T-helper 1 cell treated with Interleukin-12 subunit alpha and Interleukin-12 subunit beta and Interleukin-4 antibody, amounts not matched to agents 30 μg/mL and 1 μg/mL, for 36 hours (primary cell): Measurements from ENCODE around the gene S100A3.
A peak's percentile ranks its signal among the peaks of the same experiment; 100 is the strongest.
"Not testable (repeated sequence)": the region's sequence is repeated elsewhere in the genome, so short reads cannot be mapped to it uniquely, and the experiment has no call there.

ENCODE experiments used
- H3K27ac Mint-ChIP-seq: one replicate; pipeline ENCODE4 v1.8.0; 2021; ENCODE audit warnings: mild to moderate bottlenecking, mixed read lengths
- H3K27me3 Mint-ChIP-seq: one replicate; pipeline ENCODE4 v1.8.0; 2021; ENCODE audit warnings: low read depth, mixed read lengths
- H3K36me3 Mint-ChIP-seq: one replicate; pipeline ENCODE4 v1.8.0; 2021; ENCODE audit warnings: low read depth, mixed read lengths
- H3K4me1 Mint-ChIP-seq: one replicate; pipeline ENCODE4 v1.8.0; 2021; ENCODE audit warnings: low read depth, mixed read lengths
- H3K4me3 Mint-ChIP-seq: one replicate; pipeline ENCODE4 v1.8.0; 2021; ENCODE audit warnings: mild to moderate bottlenecking, moderate library complexity, mixed read lengths
- H3K9me3 Mint-ChIP-seq: one replicate; pipeline ENCODE4 v1.8.0; 2021; ENCODE audit warnings: mixed read lengths

S100A3 gene

DNA sequence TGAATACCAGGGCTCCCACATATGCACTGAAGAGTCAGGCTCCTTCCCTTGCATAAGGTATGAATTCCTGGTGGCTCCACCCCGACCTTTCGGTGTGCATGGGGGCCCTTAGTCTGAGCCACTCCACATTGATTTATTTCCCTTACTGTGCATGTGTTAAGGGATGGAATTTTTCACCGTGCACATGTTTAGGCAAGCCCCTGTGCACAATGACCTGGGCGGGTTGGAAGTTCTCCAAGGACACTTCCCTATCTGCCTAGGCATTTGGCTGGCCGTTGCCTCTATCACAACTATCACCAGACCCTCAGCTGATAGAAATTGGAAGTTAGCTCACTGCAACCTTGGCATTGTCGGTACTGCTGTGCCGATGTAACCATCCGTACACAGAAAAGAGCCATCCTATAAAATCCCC, 22.9 kb downstream of the S100A3 start:
- H3K4me1 Mint-ChIP-seq = peaks cover 15% of the 10 kb centered on the region
- H3K27ac Mint-ChIP-seq = no peak overlapping the region
- H3K27me3 Mint-ChIP-seq = no peaks in the 10 kb centered on the region
- no peaks in the 10 kb centered on the region for H3K9me3 Mint-ChIP-seq
- H3K4me3 Mint-ChIP-seq = no peak overlapping the region
- peaks cover 4% of the 10 kb centered on the region for H3K36me3 Mint-ChIP-seq

DNA sequence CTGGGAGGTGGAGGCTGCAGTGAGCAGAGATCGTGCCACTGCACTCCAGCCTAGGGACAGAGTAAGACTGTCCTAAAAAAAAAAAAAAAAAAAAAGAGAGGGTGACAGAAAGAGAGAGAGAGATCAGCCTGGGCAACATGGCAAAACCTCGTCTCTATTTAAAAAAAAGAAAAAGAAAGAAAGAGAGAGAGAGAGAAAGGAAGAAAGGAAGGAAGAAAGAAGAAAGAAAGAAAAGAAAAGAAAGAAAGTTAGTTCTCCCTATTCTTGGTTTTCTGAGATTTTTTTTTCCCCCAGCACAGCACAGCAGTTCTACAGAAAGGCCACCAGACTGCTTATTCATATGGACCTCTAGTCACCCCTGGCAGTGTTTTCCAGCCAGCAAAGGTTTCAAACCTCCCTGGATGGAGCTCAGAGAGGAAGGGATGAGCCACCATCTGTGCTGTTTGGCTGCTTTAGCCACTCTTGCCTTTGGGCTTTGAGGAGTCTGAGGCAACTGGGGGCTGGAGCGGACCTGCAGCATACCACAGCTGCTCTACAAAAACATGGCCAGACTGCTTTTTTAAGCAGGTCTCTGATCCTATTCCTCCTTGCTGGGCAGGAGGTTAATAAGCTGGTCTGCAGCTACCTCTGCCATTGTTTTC, 23.9 kb downstream of the S100A3 start:
- no peak overlapping the region for H3K4me3 Mint-ChIP-seq
- no peak overlapping the region for H3K27ac Mint-ChIP-seq
- H3K9me3 Mint-ChIP-seq = no peaks in the 10 kb centered on the region
- peaks cover 9% of the 10 kb centered on the region for H3K4me1 Mint-ChIP-seq
- H3K27me3 Mint-ChIP-seq = no peaks in the 10 kb centered on the region
- H3K36me3 Mint-ChIP-seq = peaks cover 4% of the 10 kb centered on the region

DNA sequence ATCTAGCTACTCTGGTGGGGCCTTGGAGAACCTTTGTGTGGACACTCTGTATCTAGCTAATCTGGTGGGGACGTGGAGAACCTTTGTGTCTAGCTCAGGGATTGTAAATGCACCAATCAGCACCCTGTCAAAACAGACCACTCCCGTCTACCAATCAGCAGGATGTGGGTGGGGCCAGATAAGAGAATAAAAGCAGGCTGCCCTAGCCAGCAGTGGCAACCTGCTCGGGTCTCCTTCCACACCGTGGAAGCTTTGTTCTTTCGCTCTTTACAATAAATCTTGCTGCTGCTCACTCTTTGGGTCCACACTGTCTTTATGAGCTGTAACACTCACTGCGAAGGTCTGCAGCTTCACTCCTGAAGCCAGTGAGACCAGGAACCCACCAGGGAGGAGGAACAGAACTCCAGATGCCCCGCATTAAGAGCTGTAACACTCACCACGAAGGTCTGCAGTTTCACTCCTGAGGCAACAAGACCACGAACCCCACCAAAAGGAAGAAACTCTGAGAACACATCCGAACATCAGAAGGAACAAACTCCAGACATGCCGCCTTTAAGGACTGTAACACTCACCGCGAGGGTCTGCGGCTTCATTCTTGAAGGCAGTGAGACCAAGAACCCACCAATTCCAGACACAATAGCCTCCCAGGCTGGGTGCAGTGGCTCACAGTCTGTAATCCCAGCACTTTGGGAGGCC, 26.6 kb downstream of the S100A3 start:
- H3K9me3 Mint-ChIP-seq, H3K4me1 Mint-ChIP-seq, H3K27me3 Mint-ChIP-seq, H3K36me3 Mint-ChIP-seq, H3K27ac Mint-ChIP-seq, H3K4me3 Mint-ChIP-seq: not testable (repeated sequence)

DNA sequence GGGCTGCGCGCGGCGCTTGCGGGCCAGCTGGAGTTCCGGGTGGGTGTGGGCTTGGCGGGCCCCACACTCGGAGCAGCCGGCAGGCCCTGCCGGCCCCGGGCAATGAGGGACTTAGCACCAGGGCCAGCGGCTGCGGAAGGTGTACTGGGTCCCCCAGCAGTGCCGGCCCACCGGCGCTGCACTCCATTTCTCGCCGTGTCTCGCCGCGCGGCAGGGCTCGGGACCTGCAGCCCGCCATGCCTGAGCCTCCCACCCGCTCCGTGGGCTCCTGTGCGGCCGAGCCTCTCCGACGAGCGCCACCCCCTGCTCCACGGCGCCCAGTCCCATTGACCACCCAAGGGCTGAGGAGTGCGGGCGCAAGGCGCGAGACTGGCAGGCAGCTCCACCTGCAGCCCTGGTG, 27.2 kb downstream of the S100A3 start:
- not testable (repeated sequence) for H3K4me1 Mint-ChIP-seq, H3K36me3 Mint-ChIP-seq, H3K4me3 Mint-ChIP-seq, H3K9me3 Mint-ChIP-seq, H3K27me3 Mint-ChIP-seq, H3K27ac Mint-ChIP-seq

DNA sequence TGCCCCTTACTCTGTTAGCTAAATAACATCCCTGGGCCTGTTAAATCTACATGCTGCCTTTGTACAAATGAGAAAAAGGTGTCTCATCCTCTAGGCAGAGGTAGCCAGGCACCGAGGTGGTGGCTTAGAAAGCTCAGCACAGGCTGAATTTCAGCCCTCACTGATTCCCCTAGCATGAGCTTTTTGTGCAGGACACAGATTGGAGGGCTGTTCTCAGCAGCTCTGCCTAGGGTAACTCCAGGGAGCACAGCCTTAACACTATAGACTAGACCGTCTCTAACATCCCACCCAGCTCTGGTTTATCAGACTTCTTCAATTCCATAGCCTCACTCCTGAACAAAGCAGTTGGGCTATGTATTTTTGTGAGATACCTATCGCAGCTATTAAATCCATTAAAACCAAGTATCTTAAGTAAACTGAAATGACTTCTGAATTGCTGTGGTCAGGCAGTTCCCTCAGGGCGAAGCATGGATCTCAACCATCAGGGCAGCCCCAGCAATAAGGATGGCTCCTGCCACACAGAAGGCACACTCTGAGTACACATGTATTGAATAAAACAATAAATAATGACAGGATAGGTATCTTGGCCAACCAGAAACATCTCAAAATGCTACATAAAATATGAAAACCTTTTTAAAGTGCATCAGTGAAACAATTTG, 28.1 kb downstream of the S100A3 start:
- H3K27me3 Mint-ChIP-seq = no peaks in the 10 kb centered on the region
- H3K36me3 Mint-ChIP-seq = no peaks in the 10 kb centered on the region
- H3K4me3 Mint-ChIP-seq = no peak overlapping the region
- no peak overlapping the region for H3K27ac Mint-ChIP-seq
- no peaks in the 10 kb centered on the region for H3K9me3 Mint-ChIP-seq
- H3K4me1 Mint-ChIP-seq = peaks cover 11% of the 10 kb centered on the region

DNA sequence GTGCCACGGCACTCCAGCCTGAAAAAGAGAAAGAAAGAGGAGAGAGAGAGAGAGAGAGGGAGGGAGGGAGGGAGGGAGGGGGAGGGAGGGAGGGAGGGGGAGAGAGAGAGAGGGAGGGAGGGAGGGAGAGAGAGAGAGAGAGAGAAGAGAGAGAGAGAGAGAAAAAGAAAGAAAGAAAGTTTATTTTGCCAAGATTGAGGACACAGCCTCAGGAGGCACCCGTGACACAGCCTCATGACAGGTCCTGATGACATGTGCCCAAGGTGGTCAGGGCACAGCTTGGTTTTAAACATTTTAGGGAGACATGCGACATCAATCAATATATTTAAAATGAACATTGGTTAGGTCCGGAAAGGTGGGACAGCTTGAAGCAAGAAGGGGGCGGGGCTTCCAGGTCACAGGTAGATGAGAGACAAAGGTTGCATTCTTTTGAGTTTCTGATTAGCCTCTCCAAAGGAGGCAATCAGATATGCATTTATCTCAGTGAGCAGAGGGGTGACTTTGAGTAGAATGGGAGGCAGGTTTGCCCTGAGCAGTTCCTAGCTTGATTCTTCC, 28.8 kb downstream of the S100A3 start:
- H3K27ac Mint-ChIP-seq = not testable (repeated sequence)

DNA sequence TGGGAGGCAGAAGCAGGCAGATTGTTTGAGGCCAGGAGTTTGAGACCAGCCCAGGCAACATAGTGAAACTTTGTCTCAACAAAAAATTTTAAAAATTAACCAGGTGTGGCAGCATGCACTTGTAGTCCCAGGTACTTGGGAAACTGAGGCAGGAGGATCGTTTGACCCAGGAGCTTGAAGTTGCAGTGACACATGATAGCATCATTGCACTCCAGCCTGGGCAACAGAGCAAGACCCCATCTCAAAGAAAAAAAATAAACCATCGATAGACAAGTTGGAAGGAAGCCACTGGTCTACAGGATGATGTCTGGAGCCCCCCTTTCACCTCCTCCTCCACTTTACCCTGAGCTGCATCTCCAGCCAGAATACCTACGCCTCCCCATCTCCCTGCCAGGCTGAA, 29.8 kb downstream of the S100A3 start:
- H3K36me3 Mint-ChIP-seq = no peaks in the 10 kb centered on the region
- H3K4me3 Mint-ChIP-seq = no peak overlapping the region
- H3K4me1 Mint-ChIP-seq = peaks cover 14% of the 10 kb centered on the region
- no peak overlapping the region for H3K27ac Mint-ChIP-seq
- no peaks in the 10 kb centered on the region for H3K27me3 Mint-ChIP-seq
- H3K9me3 Mint-ChIP-seq = no peaks in the 10 kb centered on the region

More for the DNA sequence above, 28.8 kb downstream of the S100A3 start:
- H3K27me3 Mint-ChIP-seq, H3K4me3 Mint-ChIP-seq, H3K36me3 Mint-ChIP-seq, H3K9me3 Mint-ChIP-seq: not testable (repeated sequence)
- H3K4me1 Mint-ChIP-seq = peaks cover 14% of the 10 kb centered on the region

DNA sequence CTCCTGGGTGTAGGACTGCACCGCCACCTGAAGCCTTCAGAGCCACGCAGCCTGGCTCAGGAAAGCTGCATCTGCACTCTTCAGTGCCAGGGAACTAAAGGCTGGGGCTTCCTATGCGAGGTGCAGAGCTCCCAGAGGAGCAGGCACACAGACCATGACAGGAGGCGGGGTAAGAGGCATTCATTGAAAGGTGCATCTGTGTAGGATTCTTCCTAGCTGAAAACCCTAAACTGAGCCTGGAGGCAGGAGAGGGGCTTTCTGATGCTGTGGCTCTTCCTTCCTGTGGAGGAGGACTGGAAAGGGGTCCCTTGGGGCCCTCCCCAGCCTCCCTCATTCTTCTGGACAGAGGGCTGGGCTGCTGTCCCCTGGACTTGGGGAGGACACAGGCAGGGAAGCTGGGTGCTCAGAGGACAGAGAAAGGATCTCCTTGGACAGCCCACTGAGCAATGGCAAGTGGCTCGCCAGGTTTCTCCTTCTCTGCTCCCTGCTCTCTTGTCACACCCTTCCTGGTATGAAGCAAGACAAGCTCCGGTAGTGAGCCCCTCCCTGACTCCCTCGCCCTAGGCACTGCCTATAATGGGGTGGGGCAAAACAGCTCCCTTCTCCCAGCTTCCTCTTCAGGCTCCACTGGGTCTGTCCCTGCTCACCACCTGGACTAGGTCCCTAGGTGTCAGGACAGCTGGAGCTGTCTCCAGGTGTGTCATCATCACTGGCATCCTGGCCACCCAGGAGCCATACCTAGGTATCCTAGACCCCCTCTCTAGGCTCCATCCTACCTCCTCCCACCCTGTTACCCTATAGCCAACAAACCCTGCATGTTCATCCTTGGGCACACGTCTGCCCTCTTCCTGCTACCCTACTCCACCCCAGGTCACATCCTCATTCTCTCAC, 33.3 kb downstream of the S100A3 start:
- Mint-ChIP-seq H3K36me3 (no peaks in the 10 kb centered on the region), H3K4me3 (no peak overlapping the region), H3K9me3 (no peaks in the 10 kb centered on the region), H3K27ac (peak overlapping the region; percentile 38), H3K27me3 (no peaks in the 10 kb centered on the region), H3K4me1 (peaks cover 20% of the 10 kb centered on the region)

DNA sequence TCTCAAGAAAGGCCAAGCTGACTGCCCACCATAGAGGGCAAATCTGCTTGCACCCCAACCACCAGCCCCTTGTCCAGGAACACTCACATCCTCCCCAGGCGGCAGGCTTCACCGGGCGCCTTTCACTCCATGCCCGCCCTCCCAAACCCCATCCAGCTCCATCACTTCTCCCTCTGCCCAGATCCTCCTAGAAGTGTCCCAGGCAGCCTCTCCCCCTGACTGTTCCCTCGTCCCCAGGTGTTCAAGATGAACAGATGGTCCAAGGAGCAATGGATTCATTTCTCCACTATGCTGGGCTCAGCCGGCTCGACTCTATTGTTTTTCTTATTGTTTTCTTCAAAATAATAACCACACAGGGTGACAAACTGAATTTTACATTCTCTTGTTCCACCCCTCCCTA, 35.4 kb downstream of the S100A3 start:
- Mint-ChIP-seq H3K27me3 (no peaks in the 10 kb centered on the region), H3K9me3 (no peaks in the 10 kb centered on the region), H3K27ac (no peak overlapping the region), H3K4me1 (peaks cover 28% of the 10 kb centered on the region), H3K4me3 (no peak overlapping the region), H3K36me3 (no peaks in the 10 kb centered on the region)

DNA sequence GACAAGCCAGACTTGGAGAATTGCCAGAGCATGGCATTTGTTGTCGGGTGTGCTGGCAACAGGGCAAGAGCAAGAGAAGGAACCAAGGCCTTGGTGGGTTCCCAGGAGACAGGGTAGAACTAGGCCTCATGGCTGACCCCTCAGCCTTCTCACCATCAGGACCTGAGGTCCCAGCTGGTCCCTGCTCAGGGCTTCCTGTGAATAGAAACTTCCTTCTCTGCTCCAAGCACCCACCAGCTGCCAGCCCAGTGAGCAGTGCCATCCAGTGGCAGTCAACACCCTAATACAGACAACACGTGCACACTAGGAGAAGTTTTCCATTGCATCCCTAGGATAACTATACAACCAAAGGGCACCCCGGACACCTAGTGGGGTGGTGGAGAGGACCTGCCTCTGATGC, 36.0 kb downstream of the S100A3 start:
- Mint-ChIP-seq H3K36me3 (no peaks in the 10 kb centered on the region), H3K27me3 (no peaks in the 10 kb centered on the region), H3K4me3 (no peak overlapping the region), H3K27ac (no peak overlapping the region), H3K9me3 (no peaks in the 10 kb centered on the region), H3K4me1 (peaks cover 28% of the 10 kb centered on the region)

DNA sequence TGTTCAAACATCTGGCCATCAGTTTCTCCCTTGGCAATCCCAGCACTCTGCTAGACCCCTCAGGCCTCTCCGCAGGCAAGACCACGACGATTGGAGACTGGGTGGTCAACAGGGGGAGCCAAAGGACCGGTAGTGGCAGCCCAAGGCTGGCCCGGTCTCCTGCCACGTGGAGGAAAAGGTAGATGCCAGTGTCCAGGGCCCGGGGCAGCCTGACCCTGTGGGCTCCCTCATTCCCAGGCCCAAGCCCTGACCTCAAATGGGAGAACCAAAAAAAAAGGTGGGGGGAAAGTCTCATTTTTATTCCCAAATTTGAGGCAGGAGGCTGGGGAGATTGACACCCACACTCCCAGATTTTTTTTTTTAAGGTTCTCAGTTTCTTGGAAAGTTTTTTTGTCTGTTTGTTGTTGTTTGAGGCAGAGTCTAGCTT, 38.1 kb downstream of the S100A3 start:
- H3K9me3 Mint-ChIP-seq = no peaks in the 10 kb centered on the region
- no peaks in the 10 kb centered on the region for H3K36me3 Mint-ChIP-seq
- H3K27ac Mint-ChIP-seq = peak overlapping the region; percentile 49
- peaks cover 24% of the 10 kb centered on the region for H3K4me1 Mint-ChIP-seq
- H3K27me3 Mint-ChIP-seq = no peaks in the 10 kb centered on the region
- no peak overlapping the region for H3K4me3 Mint-ChIP-seq

DNA sequence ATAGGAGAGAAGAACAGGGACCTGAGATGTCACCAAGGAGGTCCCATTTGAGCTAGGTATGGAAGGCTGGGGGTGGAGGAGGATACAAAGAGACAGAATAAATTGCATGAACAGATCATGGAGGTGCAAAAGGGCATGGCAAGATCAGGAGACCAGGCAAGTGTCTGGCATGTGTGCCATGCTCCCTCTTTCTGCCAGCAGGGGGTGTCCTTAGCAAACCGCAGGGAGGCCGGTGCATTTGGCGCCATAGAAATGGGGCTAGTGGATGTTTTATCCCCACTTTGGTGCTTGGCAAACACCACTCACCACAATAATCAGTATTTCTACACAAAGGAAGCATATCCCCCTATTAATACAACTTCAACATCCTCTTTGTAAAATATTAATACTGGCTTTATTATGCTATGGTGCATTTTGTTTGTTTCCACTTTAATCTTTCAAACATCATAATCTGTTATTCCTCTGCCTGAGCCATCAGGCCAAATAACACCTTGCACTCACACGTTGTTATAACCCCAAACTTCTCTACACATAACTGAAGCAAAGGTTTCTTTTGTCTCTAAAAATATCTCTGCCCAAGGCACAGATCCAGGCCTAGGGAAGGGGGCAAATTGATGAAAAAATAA, 39.2 kb downstream of the S100A3 start:
- Mint-ChIP-seq H3K9me3 (no peaks in the 10 kb centered on the region), H3K36me3 (no peaks in the 10 kb centered on the region), H3K27ac (peak overlapping the region; percentile 17), H3K4me1 (peaks cover 21% of the 10 kb centered on the region), H3K4me3 (no peak overlapping the region), H3K27me3 (no peaks in the 10 kb centered on the region)

DNA sequence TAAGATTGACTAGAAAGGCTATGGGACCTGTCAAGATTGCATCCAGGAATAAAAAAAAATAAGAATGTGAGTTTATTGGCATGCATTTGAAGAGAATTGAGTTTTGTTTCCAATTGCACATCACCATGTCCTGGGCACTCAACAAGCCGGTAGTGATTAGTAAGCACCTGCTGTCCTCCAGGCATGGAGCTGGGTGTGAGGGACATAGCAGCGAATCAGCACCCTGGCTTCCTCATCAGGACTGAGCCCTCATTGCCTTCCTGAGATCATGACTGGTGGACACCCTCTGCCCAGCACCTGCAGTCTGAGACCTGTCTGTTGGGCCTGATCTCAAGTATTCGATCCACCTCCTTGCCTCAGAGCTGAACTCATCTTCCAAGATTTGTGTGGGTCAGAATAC, 40.0 kb downstream of the S100A3 start:
- H3K4me1 Mint-ChIP-seq = peaks cover 21% of the 10 kb centered on the region
- H3K36me3 Mint-ChIP-seq = no peaks in the 10 kb centered on the region
- no peaks in the 10 kb centered on the region for H3K27me3 Mint-ChIP-seq
- H3K9me3 Mint-ChIP-seq = no peaks in the 10 kb centered on the region
- H3K4me3 Mint-ChIP-seq = no peak overlapping the region
- no peak overlapping the region for H3K27ac Mint-ChIP-seq
